Mesenchymal stem cell (in vitro differentiated cells and primary cell): ENCODE measurements around the gene LILRB1.
"Not testable (repeated sequence)": the region's sequence is repeated elsewhere in the genome, so short reads cannot be mapped to it uniquely, and the experiment has no call there.

ENCODE experiments used
- DNase-seq: peaks from one replicate; pipeline ENCODE4 v3.0.0-alpha.2; 2013
- H2AFZ ChIP-seq: one replicate; pipeline ENCODE4 v1.6.1; 2013; ENCODE audit warnings: low read depth, mild to moderate bottlenecking, control low read depth, inconsistent platforms, low read length, moderate library complexity
- H2AK5ac ChIP-seq: 2 replicates; pipeline ENCODE4 v1.6.1; 2013; ENCODE audit warnings: low read length, moderate library complexity, mild to moderate bottlenecking, inconsistent platforms; ENCODE audit not compliant: severe bottlenecking
- H2BK120ac ChIP-seq: one replicate; pipeline ENCODE4 v1.6.1; 2013; ENCODE audit warnings: low read depth, mild to moderate bottlenecking, inconsistent platforms, low read length, moderate library complexity
- H2BK12ac ChIP-seq, 2 experiments: one replicate each; pipeline ENCODE4 v1.6.1; 2013; ENCODE audit warnings: inconsistent platforms in 2 of 2, low read length in 2 of 2, mild to moderate bottlenecking in 2 of 2, moderate library complexity in 2 of 2, control low read depth in 1 of 2
- H2BK15ac ChIP-seq: one replicate; pipeline ENCODE4 v1.6.1; 2013; ENCODE audit warnings: mild to moderate bottlenecking, low read depth, inconsistent platforms; ENCODE audit not compliant: poor library complexity, severe bottlenecking
- H2BK5ac ChIP-seq: 2 replicates; pipeline ENCODE4 v1.6.1; 2013; ENCODE audit warnings: low read depth, mild to moderate bottlenecking, low read length, control low read depth, inconsistent platforms; ENCODE audit not compliant: poor library complexity, severe bottlenecking
- H3K14ac ChIP-seq, 2 experiments: one replicate each; pipeline ENCODE4 v1.6.1; 2013; ENCODE audit warnings: inconsistent platforms in 2 of 2, low read length in 2 of 2, control low read depth in 1 of 2, mild to moderate bottlenecking in 1 of 2, moderate library complexity in 1 of 2
- H3K18ac ChIP-seq, 2 experiments: one replicate each; pipeline ENCODE4 v1.6.1; 2013; ENCODE audit warnings: inconsistent platforms in 2 of 2, low read length in 2 of 2, control low read depth in 1 of 2, low read depth in 1 of 2, mild to moderate bottlenecking in 1 of 2
- H3K23ac ChIP-seq, 2 experiments: one replicate each; pipeline ENCODE4 v1.6.1; 2013; ENCODE audit warnings: inconsistent platforms in 2 of 2, low read length in 2 of 2, mild to moderate bottlenecking in 2 of 2, moderate library complexity in 2 of 2, control low read depth in 1 of 2
- H3K27ac ChIP-seq: 2 replicates; pipeline ENCODE4 v1.5.1; 2013; ENCODE audit warnings: mild to moderate bottlenecking, moderate library complexity, low read length, control low read depth, inconsistent platforms; ENCODE audit not compliant: poor library complexity, severe bottlenecking
- H3K27me3 ChIP-seq, 2 experiments: 2 replicates each; pipeline versions ENCODE4 v1.6.1 to v1.7.0; 2013; ENCODE audit warnings: low read length in 2 of 2, mild to moderate bottlenecking in 2 of 2, moderate library complexity in 2 of 2, control low read depth in 1 of 2, inconsistent platforms in 1 of 2; ENCODE audit not compliant: control insufficient read depth in 1 of 2, insufficient read depth in 1 of 2
- H3K36me3 ChIP-seq, 2 experiments: 2 replicates each; pipeline versions ENCODE4 v1.6.1 to v1.7.0; 2013; ENCODE audit warnings: low read length in 2 of 2, control low read depth in 1 of 2, inconsistent platforms in 1 of 2, low read depth in 1 of 2, mild to moderate bottlenecking in 1 of 2; ENCODE audit not compliant: insufficient read depth in 2 of 2, control insufficient read depth in 1 of 2
- H3K4ac ChIP-seq, 2 experiments: one replicate each; pipeline ENCODE4 v1.6.1; 2013; ENCODE audit warnings: inconsistent platforms in 2 of 2, low read length in 2 of 2, mild to moderate bottlenecking in 2 of 2, moderate library complexity in 2 of 2, control low read depth in 1 of 2, low read depth in 1 of 2
- H3K4me1 ChIP-seq: 2 replicates; pipeline ENCODE4 v1.6.1; 2013; ENCODE audit warnings: low read depth, low read length, control low read depth; ENCODE audit not compliant: control insufficient read depth, insufficient read depth
- H3K4me2 ChIP-seq: 2 replicates; pipeline ENCODE4 v1.6.1; 2013; ENCODE audit warnings: low read length, mild to moderate bottlenecking, inconsistent platforms; ENCODE audit not compliant: poor library complexity, severe bottlenecking
- H3K4me3 ChIP-seq, 2 experiments: 2 replicates each; pipeline versions ENCODE4 v1.5.1 to v1.7.0; 2013; ENCODE audit warnings: low read length in 2 of 2, mild to moderate bottlenecking in 2 of 2, control low read depth in 1 of 2, low read depth in 1 of 2; ENCODE audit not compliant: insufficient read depth in 1 of 2
- H3K79me1 ChIP-seq: replicated peaks from 2 replicates; pipeline ENCODE4 v1.6.1; 2013; ENCODE audit warnings: mild to moderate bottlenecking, control low read depth, low read length, inconsistent platforms; ENCODE audit not compliant: poor library complexity, severe bottlenecking
- H3K9ac ChIP-seq: 2 replicates; pipeline ENCODE4 v1.7.0; 2013; ENCODE audit warnings: mild to moderate bottlenecking, low read length, moderate library complexity
- H3K9me3 ChIP-seq: 2 replicates; pipeline ENCODE4 v1.7.0; 2013; ENCODE audit warnings: mild to moderate bottlenecking, low read length; ENCODE audit not compliant: control insufficient read depth
- H4K8ac ChIP-seq: one replicate; pipeline ENCODE4 v1.6.1; 2013; ENCODE audit warnings: inconsistent platforms, mild to moderate bottlenecking, low read length, moderate library complexity
- H4K91ac ChIP-seq: one replicate; pipeline ENCODE4 v1.6.1; 2013; ENCODE audit warnings: mild to moderate bottlenecking, low read length, inconsistent platforms
- WGBS: methylation state at CpG from one replicate; pipeline ENCODE4 v1.1.7; 2013; ENCODE audit warnings: mixed read lengths; 5-methylcytosine and 5-hydroxymethylcytosine counted together

LILRB1 gene

DNA sequence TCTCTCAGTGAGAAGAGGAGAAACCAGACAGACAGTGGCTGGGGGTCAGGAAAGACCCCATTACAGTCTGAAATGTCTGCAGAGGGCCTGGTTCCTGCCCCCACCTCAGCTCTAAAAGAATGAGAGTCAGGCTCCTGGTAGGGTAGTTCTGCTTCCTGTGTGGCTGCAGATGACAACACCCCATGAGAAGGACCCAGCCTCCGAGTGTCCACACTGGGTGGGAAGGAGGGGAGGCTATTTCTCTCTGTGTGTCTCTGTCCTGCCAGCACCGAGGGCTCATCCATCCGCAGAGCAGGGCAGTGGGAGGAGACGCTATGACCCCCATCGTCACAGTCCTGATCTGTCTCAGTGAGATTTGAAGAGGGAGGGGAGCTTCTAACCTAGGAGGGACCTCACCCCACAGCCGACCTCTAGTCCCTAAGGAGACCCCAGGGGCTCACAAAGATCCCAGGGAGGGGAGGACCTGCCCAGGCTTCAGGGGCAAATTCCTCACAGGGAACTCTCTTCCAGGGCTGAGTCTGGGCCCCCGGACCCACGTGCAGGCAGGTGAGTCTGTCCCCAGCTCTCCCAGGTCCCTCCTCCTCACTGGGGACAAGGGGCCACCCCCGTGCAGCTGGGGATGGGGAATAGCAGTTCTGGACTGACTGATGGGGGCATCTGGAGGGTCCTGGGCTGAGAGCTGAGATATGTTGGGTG, 36.2 kb upstream of the LILRB1 start:
- H2AK5ac ChIP-seq, H3K4me1 ChIP-seq, H3K9me3 ChIP-seq, H2BK12ac ChIP-seq, H3K14ac ChIP-seq, H2BK15ac ChIP-seq, H3K36me3 ChIP-seq, H3K27me3 ChIP-seq, H4K8ac ChIP-seq, H4K91ac ChIP-seq, H2BK120ac ChIP-seq, H3K4me2 ChIP-seq, H3K4me3 ChIP-seq, H2AFZ ChIP-seq, H2BK5ac ChIP-seq, H3K9ac ChIP-seq, H3K79me1 ChIP-seq, H3K4ac ChIP-seq, H3K18ac ChIP-seq, DNase-seq, H3K27ac ChIP-seq, H3K23ac ChIP-seq: not testable (repeated sequence)
- WGBS: 64% methylated on average over 5 of the region's 9 CpGs

DNA sequence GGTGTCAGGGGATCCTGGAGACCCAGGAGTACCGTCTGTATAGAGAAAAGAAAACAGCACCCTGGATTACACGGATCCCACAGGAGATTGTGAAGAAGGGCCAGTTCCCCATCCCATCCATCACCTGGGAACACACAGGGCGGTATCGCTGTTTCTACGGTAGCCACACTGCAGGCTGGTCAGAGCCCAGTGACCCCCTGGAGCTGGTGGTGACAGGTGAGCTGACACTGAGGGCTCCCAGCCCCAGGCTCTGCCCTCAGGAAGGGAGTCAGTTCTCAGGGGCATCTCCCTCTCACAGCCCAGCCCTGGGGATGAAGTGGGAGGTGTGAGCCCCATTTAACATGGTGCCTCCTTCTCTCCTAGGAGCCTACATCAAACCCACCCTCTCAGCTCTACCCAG, 35.5 kb upstream of the LILRB1 start:
- no peak overlapping the region for H2AFZ ChIP-seq
- H3K27ac ChIP-seq: no peak overlapping the region
- H4K91ac ChIP-seq: no peak overlapping the region
- no peak overlapping the region for H3K18ac ChIP-seq
- no peak overlapping the region for H2BK12ac ChIP-seq
- no peak overlapping the region for H3K23ac ChIP-seq
- no peak overlapping the region for H3K9ac ChIP-seq
- WGBS: 79% methylated on average over 5 of the region's 5 CpGs
- no peak overlapping the region for H2BK5ac ChIP-seq
- no peak overlapping the region for H2AK5ac ChIP-seq
- H4K8ac ChIP-seq: no peak overlapping the region
- H3K79me1 ChIP-seq: no peaks in the 10 kb centered on the region
- no peaks in the 10 kb centered on the region for H3K36me3 ChIP-seq
- no peak overlapping the region for H2BK15ac ChIP-seq
- no peak for DNase-seq
- H3K9me3 ChIP-seq: no peaks in the 10 kb centered on the region
- H3K4ac ChIP-seq: no peak overlapping the region
- no peaks in the 10 kb centered on the region for H3K27me3 ChIP-seq
- no peaks in the 10 kb centered on the region for H3K4me1 ChIP-seq
- no peak overlapping the region for H3K14ac ChIP-seq
- no peak overlapping the region for H3K4me3 ChIP-seq
- H2BK120ac ChIP-seq: no peak overlapping the region
- H3K4me2 ChIP-seq: no peak overlapping the region

DNA sequence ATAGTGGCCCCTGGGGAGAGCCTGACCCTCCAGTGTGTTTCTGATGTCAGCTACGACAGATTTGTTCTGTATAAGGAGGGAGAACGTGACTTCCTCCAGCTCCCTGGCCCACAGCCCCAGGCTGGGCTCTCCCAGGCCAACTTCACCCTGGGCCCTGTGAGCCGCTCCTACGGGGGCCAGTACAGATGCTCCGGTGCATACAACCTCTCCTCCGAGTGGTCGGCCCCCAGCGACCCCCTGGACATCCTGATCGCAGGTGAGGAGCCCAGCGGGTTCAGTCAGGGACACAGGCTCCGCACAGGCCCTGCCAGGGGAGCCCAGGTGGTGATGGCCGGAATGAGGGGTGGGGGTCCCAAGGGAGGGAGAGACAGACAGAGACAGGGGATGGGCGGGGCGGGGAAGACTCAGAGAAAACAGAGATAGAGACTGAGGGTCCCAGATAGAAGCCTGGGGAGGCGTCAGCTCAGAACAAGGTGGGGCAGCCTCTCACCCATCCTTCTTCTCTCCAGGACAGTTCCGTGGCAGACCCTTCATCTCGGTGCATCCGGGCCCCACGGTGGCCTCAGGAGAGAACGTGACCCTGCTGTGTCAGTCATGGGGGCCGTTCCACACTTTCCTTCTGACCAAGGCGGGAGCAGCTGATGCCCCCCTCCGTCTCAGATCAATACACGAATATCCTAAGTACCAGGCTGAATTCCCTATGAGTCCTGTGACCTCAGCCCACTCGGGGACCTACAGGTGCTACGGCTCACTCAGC, 34.4 kb upstream of the LILRB1 start:
- H2AFZ ChIP-seq, H3K14ac ChIP-seq, H3K4me3 ChIP-seq, H3K23ac ChIP-seq, H3K27ac ChIP-seq, H2AK5ac ChIP-seq, H3K4me2 ChIP-seq, H3K36me3 ChIP-seq, H4K91ac ChIP-seq, H2BK15ac ChIP-seq, DNase-seq, H3K79me1 ChIP-seq, H3K9me3 ChIP-seq, H2BK12ac ChIP-seq, H2BK5ac ChIP-seq, H3K9ac ChIP-seq, H3K4me1 ChIP-seq, H2BK120ac ChIP-seq, H3K18ac ChIP-seq, H3K4ac ChIP-seq, H4K8ac ChIP-seq, H3K27me3 ChIP-seq: not testable (repeated sequence)
- WGBS: 79% methylated on average over 26 of the region's 26 CpGs

DNA sequence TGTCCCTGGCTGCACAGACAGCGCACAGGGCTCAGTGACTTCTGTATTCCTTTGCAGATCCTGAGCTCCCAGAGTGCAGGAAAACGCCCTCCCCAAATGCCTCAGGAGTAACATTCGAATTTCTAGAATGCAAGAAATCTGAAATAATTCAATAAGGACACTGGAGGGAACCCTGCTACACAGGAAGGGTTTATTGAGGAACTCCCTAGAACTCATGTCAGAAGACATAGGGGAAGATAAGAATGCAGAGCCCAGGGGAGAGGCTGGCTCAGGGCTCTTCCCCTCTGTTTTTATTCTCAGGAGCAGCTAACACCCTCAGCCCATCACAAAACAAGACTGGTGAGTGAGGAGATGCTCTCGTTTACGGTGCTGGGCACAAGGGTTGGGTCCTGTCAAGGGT, 30.1 kb upstream of the LILRB1 start:
- 75% methylated on average over 1 of the region's 5 CpGs for WGBS
- Histone ChIP-seq H3K9me3 (peaks cover 13% of the 10 kb centered on the region), H2BK5ac (no peak overlapping the region), H3K27ac (no peak overlapping the region), H3K9ac (no peak overlapping the region), H2BK120ac (no peak overlapping the region), H3K4me1 (no peaks in the 10 kb centered on the region), H3K18ac (no peak overlapping the region), H3K4ac (no peak overlapping the region), H2AFZ (no peak overlapping the region), H2AK5ac (no peak overlapping the region), H2BK12ac (no peak overlapping the region), H3K27me3 (no peaks in the 10 kb centered on the region), H3K14ac (no peak overlapping the region), H3K4me2 (no peak overlapping the region), H3K23ac (no peak overlapping the region), H4K8ac (no peak overlapping the region), H2BK15ac (no peak overlapping the region), H3K79me1 (no peaks in the 10 kb centered on the region), H3K36me3 (no peaks in the 10 kb centered on the region), H3K4me3 (no peak overlapping the region), H4K91ac (no peak overlapping the region)
- DNase-seq: no peak
